ENCODE data around the gene STMN1.
A peak's percentile ranks its signal among the peaks of the same experiment; 100 is the strongest.

STMN1 gene

GRCh38 chr1:25929016-25929415 is 22.8 kb upstream of the STMN1 start:
- H3K36me3 Mint-ChIP-seq = no peaks in the 10 kb centered on the region
- peaks cover 5 to 21% of the 10 kb centered on the region in 2 donors for H3K4me1 Mint-ChIP-seq
- no peak overlapping the region for H3K27ac Mint-ChIP-seq
- H3K27me3 Mint-ChIP-seq = peaks cover 8 to 35% of the 10 kb centered on the region in 2 donors
- no peak for ATAC-seq (replicated peaks)
- H3K9me3 Mint-ChIP-seq = no peaks in the 10 kb centered on the region
- no peak for DNase-seq
- no peak overlapping the region for H3K4me3 Mint-ChIP-seq

GRCh38 chr1:25927521-25928265 is 21.5 kb upstream of the STMN1 start:
- Mint-ChIP-seq H3K36me3 (no peaks in the 10 kb centered on the region), H3K27ac (no peak overlapping the region), H3K4me3 (no peak overlapping the region), H3K27me3 (peaks cover 15 to 39% of the 10 kb centered on the region in 2 donors), H3K4me1 (peaks cover 5 to 29% of the 10 kb centered on the region in 2 donors), H3K9me3 (no peaks in the 10 kb centered on the region)
- no peak for DNase-seq
- no peak for ATAC-seq (replicated peaks)

- DNase-seq = no peak
- H3K4me1 Mint-ChIP-seq = peaks cover 10 to 34% of the 10 kb centered on the region in 2 donors
- H3K9me3 Mint-ChIP-seq = no peaks in the 10 kb centered on the region
- H3K36me3 Mint-ChIP-seq = no peaks in the 10 kb centered on the region
- ATAC-seq (replicated peaks) = no peak
- peaks cover 22 to 47% of the 10 kb centered on the region in 2 donors for H3K27me3 Mint-ChIP-seq
- H3K4me3 Mint-ChIP-seq = no peak overlapping the region
- no peak overlapping the region for H3K27ac Mint-ChIP-seq
Observed at GRCh38 chr1:25926731-25927496, 20.7 kb upstream of the STMN1 start.

- H3K27me3 Mint-ChIP-seq = peaks cover 30 to 57% of the 10 kb centered on the region in 2 donors
- no peak overlapping the region for H3K4me3 Mint-ChIP-seq
- no peak overlapping the region for H3K27ac Mint-ChIP-seq
- peaks cover 6 to 24% of the 10 kb centered on the region in 2 donors for H3K4me1 Mint-ChIP-seq
- no peaks in the 10 kb centered on the region for H3K9me3 Mint-ChIP-seq
- DNase-seq (no peak), ATAC-seq (replicated peaks) (no peak)
- H3K36me3 Mint-ChIP-seq = no peaks in the 10 kb centered on the region
Observed at GRCh38 chr1:25924454-25924853, 18.2 kb upstream of the STMN1 start.

GRCh38 chr1:25922971-25923552 is 16.8 kb upstream of the STMN1 start:
- Mint-ChIP-seq H3K4me3 (peak overlapping the region; percentile 81 to 89), H3K36me3 (no peaks in the 10 kb centered on the region), H3K9me3 (no peaks in the 10 kb centered on the region), H3K27ac (peak overlapping the region; percentile 71), H3K27me3 (peaks cover 31 to 57% of the 10 kb centered on the region in 2 donors), H3K4me1 (peaks cover 6 to 24% of the 10 kb centered on the region in 2 donors)
- ATAC-seq (replicated peaks) = peak; percentile 59 to 67
- DNase-seq = no peak

- ATAC-seq (replicated peaks) = peak; percentile 82 to 84
Observed at GRCh38 chr1:25922056-25922970, 16.1 kb upstream of the STMN1 start.

GRCh38 chr1:25918615-25919014 is 12.4 kb upstream of the STMN1 start:
- H3K36me3 Mint-ChIP-seq = no peaks in the 10 kb centered on the region
- H3K9me3 Mint-ChIP-seq = no peaks in the 10 kb centered on the region
- no peak overlapping the region for H3K4me3 Mint-ChIP-seq
- ATAC-seq (replicated peaks) = no peak
- H3K4me1 Mint-ChIP-seq = peaks cover 16 to 29% of the 10 kb centered on the region in 2 donors
- no peak overlapping the region for H3K27ac Mint-ChIP-seq
- DNase-seq = no peak
- peaks cover 23 to 24% of the 10 kb centered on the region in 2 donors for H3K27me3 Mint-ChIP-seq

More at GRCh38 chr1:25922056-25922970, 16.1 kb upstream of the STMN1 start:
- H3K36me3 Mint-ChIP-seq = no peaks in the 10 kb centered on the region
- H3K4me3 Mint-ChIP-seq = peak overlapping the region; percentile 81 to 89
- peaks cover 6 to 24% of the 10 kb centered on the region in 2 donors for H3K4me1 Mint-ChIP-seq
- peaks cover 33 to 56% of the 10 kb centered on the region in 2 donors for H3K27me3 Mint-ChIP-seq
- peak; percentile 17 for DNase-seq
- no peak overlapping the region for H3K27ac Mint-ChIP-seq
- no peaks in the 10 kb centered on the region for H3K9me3 Mint-ChIP-seq

GRCh38 chr1:25917996-25918395 is 11.8 kb upstream of the STMN1 start:
- Mint-ChIP-seq H3K4me3 (no peak overlapping the region), H3K36me3 (no peaks in the 10 kb centered on the region), H3K4me1 (peaks cover 16 to 24% of the 10 kb centered on the region in 2 donors), H3K9me3 (no peaks in the 10 kb centered on the region), H3K27me3 (peaks cover 18 to 19% of the 10 kb centered on the region in 2 donors), H3K27ac (no peak overlapping the region)
- ATAC-seq (replicated peaks) (no peak), DNase-seq (no peak)

GRCh38 chr1:25916460-25916859 is 10.2 kb upstream of the STMN1 start:
- no peak for DNase-seq
- no peak overlapping the region for H3K4me3 Mint-ChIP-seq
- H3K36me3 Mint-ChIP-seq = no peaks in the 10 kb centered on the region
- H3K4me1 Mint-ChIP-seq = peaks cover 10 to 14% of the 10 kb centered on the region in 2 donors
- H3K27me3 Mint-ChIP-seq = peaks cover 7 to 10% of the 10 kb centered on the region in 2 donors
- H3K27ac Mint-ChIP-seq = no peak overlapping the region
- no peak for ATAC-seq (replicated peaks)
- H3K9me3 Mint-ChIP-seq = no peaks in the 10 kb centered on the region

GRCh38 chr1:25914074-25914995 is 8.1 kb upstream of the STMN1 start:
- Mint-ChIP-seq H3K27ac (no peak overlapping the region), H3K9me3 (peaks cover 0 to 3% of the 10 kb centered on the region in 2 donors), H3K4me3 (no peak overlapping the region), H3K4me1 (peaks cover 10 to 14% of the 10 kb centered on the region in 2 donors), H3K27me3 (peaks cover 0 to 3% of the 10 kb centered on the region in 2 donors), H3K36me3 (no peaks in the 10 kb centered on the region)
- DNase-seq (no peak), ATAC-seq (replicated peaks) (peak; percentile 72 to 83)

- ATAC-seq (replicated peaks) = no peak
- Mint-ChIP-seq H3K27ac (no peak overlapping the region), H3K9me3 (peaks cover 0 to 3% of the 10 kb centered on the region in 2 donors), H3K36me3 (no peaks in the 10 kb centered on the region), H3K4me3 (no peak overlapping the region), H3K4me1 (peaks cover 10 to 14% of the 10 kb centered on the region in 2 donors), H3K27me3 (peaks cover 0 to 3% of the 10 kb centered on the region in 2 donors)
- DNase-seq = no peak
Observed at GRCh38 chr1:25913206-25913605, 7.0 kb upstream of the STMN1 start.

- Mint-ChIP-seq H3K36me3 (no peaks in the 10 kb centered on the region), H3K27me3 (no peaks in the 10 kb centered on the region), H3K9me3 (peaks cover 0 to 3% of the 10 kb centered on the region in 2 donors), H3K4me1 (peaks cover 10 to 18% of the 10 kb centered on the region in 2 donors), H3K27ac (no peak overlapping the region), H3K4me3 (no peak overlapping the region)
- DNase-seq (no peak), ATAC-seq (replicated peaks) (no peak)
Observed at GRCh38 chr1:25912076-25912831, 6.0 kb upstream of the STMN1 start.
